Measurements from ENCODE around the gene ATG16L1. TPM values are rescaled to one million over a fixed set of nuclear protein-coding genes. Genes with fewer than 3 reads are reported as not detected.

ATG16L1 gene
- total and polyA plus RNA-seq, 5 donors, result 7.9 to 18.8 (median 17.7) TPM

DNA sequence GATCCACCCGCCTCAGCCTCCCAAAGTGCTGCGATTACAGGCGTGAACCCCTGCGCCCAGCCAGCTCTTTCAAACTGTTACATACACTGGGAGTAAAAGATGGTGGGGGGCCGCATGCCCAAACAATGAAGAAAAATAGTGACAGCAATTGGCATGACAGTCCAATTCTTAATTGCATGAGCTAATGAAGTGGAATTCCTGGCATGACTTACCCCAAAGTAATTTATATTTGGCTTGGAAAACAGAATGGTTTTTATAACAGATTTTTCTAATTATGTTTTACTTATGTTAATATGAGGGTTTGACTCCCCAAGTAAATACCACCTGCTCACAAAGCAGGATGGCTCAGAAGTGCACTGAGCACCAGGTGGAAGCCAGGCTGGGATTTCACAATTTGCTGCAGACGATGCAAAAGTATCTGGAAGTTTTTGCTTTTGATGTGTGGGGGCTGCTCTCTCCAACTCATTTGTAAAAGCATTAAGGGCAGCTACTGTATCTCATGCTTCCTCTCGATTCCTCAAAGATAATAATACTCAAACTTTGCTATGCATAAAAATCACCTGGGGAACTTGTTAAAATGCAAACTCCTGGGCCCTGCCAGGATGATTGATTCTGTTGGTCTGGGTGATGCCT, 24.0 kb upstream of the ATG16L1 start:
- H3K27ac ChIP-seq (ENCODE audit: low read length), result no peak overlapping the region
- DNase-seq (no peak), ATAC-seq (no peak)
- 79% methylated on average over 7 of the region's 7 CpGs for WGBS
- H3K9me3 ChIP-seq (ENCODE audit: control insufficient read depth, low read length), result no peaks in the 10 kb centered on the region
- no peaks in the 10 kb centered on the region for H3K4me1 ChIP-seq (ENCODE audit: control insufficient read depth, insufficient read depth, low read length)
- H3K27me3 ChIP-seq (ENCODE audit: control insufficient read depth, insufficient read depth), result no peaks in the 10 kb centered on the region
- intact Hi-C loops (cut with DNase I), result no loop called here
- no peak overlapping the region for H3K4me3 ChIP-seq (ENCODE audit: low read length)

DNA sequence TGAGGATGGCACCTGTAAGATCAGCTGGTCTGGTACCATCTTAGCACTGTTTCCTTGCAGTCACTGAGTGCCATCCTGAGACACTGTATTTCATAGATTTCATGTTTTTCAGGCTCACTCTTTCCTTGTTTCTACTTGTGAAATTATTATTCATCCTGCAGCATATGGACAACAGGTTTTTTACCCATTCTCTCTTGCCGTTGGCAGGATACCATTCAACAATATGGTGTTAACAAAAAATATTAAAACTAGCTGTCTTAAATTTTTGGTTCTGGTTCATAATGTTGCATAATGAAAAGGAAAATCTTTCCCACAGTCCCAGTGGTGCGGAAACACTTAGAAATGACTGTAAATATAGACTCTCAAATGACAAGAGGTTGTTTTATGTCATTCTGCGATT, 23.1 kb upstream of the ATG16L1 start:
- H3K4me3 ChIP-seq (ENCODE audit: low read length), result no peak overlapping the region
- ATAC-seq (no peak), DNase-seq (no peak)
- H3K27me3 ChIP-seq (ENCODE audit: control insufficient read depth, insufficient read depth), result no peaks in the 10 kb centered on the region
- intact Hi-C loops (cut with DNase I), result no loop called here
- no peaks in the 10 kb centered on the region for H3K4me1 ChIP-seq (ENCODE audit: control insufficient read depth, insufficient read depth, low read length)
- H3K9me3 ChIP-seq (ENCODE audit: control insufficient read depth, low read length), result no peaks in the 10 kb centered on the region
- WGBS, result 90% methylated on average over 3 of the region's 3 CpGs
- no peak overlapping the region for H3K27ac ChIP-seq (ENCODE audit: low read length)

GRCh38 chr2:233233618-233234230, 17.7 kb upstream of the ATG16L1 start:
- H3K27ac ChIP-seq (ENCODE audit: low read length), result no peak overlapping the region

GRCh38 chr2:233234264-233234663, 17.2 kb upstream of the ATG16L1 start:
- Histone ChIP-seq H3K4me3 (ENCODE audit: low read length) (no peak overlapping the region), H3K27ac (ENCODE audit: low read length) (no peak overlapping the region), H3K4me1 (ENCODE audit: control insufficient read depth, insufficient read depth, low read length) (no peaks in the 10 kb centered on the region), H3K27me3 (ENCODE audit: control insufficient read depth, insufficient read depth) (no peaks in the 10 kb centered on the region), H3K9me3 (ENCODE audit: control insufficient read depth, low read length) (no peaks in the 10 kb centered on the region)
- no peak for DNase-seq
- intact Hi-C loops (cut with DNase I), result no loop called here
- no peak for ATAC-seq
- WGBS, result 78% methylated on average over 2 of the region's 2 CpGs

More at GRCh38 chr2:233233618-233234230, 17.7 kb upstream of the ATG16L1 start:
- ATAC-seq (no peak), DNase-seq (no peak)
- no peaks in the 10 kb centered on the region for H3K4me1 ChIP-seq (ENCODE audit: control insufficient read depth, insufficient read depth, low read length)
- no peaks in the 10 kb centered on the region for H3K27me3 ChIP-seq (ENCODE audit: control insufficient read depth, insufficient read depth)
- WGBS, result 56% methylated on average over 4 of the region's 4 CpGs
- no peak overlapping the region for H3K4me3 ChIP-seq (ENCODE audit: low read length)
- intact Hi-C loops (cut with DNase I), result no loop called here
- H3K9me3 ChIP-seq (ENCODE audit: control insufficient read depth, low read length), result no peaks in the 10 kb centered on the region

- 75% methylated on average over 3 of the region's 3 CpGs for WGBS
- ATAC-seq (no peak), DNase-seq (no peak)
- intact Hi-C loops (cut with DNase I), result no loop called here
- Histone ChIP-seq H3K4me1 (ENCODE audit: control insufficient read depth, insufficient read depth, low read length) (no peaks in the 10 kb centered on the region), H3K27me3 (ENCODE audit: control insufficient read depth, insufficient read depth) (no peaks in the 10 kb centered on the region), H3K27ac (ENCODE audit: low read length) (no peak overlapping the region), H3K9me3 (ENCODE audit: control insufficient read depth, low read length) (no peaks in the 10 kb centered on the region), H3K4me3 (ENCODE audit: low read length) (no peak overlapping the region)
These were observed 16.5 kb upstream of the ATG16L1 start for GRCh38 chr2:233234996-233235395.

DNA sequence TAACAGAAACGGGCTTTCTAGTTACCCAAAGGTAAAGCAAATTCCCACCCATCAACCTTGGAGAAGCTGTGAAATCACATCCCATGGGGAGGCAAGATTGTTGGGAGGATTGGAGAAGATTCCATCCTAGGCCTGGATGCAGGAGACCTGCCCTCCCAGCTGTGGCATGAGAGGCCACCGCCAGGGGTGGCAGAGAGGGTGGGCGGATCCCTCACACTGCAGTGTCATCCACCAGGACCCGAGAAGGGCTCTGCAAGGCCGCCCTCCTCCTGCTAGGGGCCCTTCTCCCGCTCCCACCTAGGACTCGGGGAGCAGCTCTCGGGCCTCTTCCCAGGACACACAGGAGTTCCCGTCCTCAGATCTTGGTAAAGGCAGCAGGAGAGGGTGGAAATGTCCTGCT, 15.5 kb upstream of the ATG16L1 start:
- 71% methylated on average over 9 of the region's 9 CpGs for WGBS
- intact Hi-C loops (cut with DNase I), result no loop called here
- Histone ChIP-seq H3K27me3 (ENCODE audit: control insufficient read depth, insufficient read depth) (no peaks in the 10 kb centered on the region), H3K4me3 (ENCODE audit: low read length) (no peak overlapping the region), H3K4me1 (ENCODE audit: control insufficient read depth, insufficient read depth, low read length) (no peaks in the 10 kb centered on the region), H3K9me3 (ENCODE audit: control insufficient read depth, low read length) (no peaks in the 10 kb centered on the region), H3K27ac (ENCODE audit: low read length) (no peak overlapping the region)
- ATAC-seq, result no peak
- DNase-seq, result no peak

- WGBS, result 83% methylated on average over 7 of the region's 7 CpGs
- DNase-seq (no peak), ATAC-seq (no peak)
- H3K4me3 ChIP-seq (ENCODE audit: low read length), result no peak overlapping the region
- H3K4me1 ChIP-seq (ENCODE audit: control insufficient read depth, insufficient read depth, low read length), result no peaks in the 10 kb centered on the region
- H3K27me3 ChIP-seq (ENCODE audit: control insufficient read depth, insufficient read depth), result no peaks in the 10 kb centered on the region
- intact Hi-C loops (cut with DNase I), result no loop called here
- no peak overlapping the region for H3K27ac ChIP-seq (ENCODE audit: low read length)
- no peaks in the 10 kb centered on the region for H3K9me3 ChIP-seq (ENCODE audit: control insufficient read depth, low read length)
These were observed 14.5 kb upstream of the ATG16L1 start for GRCh38 chr2:233236820-233237589.

GRCh38 chr2:233240897-233241296, 10.6 kb upstream of the ATG16L1 start:
- H3K4me3 ChIP-seq (ENCODE audit: low read length), result no peak overlapping the region
- intact Hi-C loops (cut with DNase I), result no loop called here
- no peaks in the 10 kb centered on the region for H3K9me3 ChIP-seq (ENCODE audit: control insufficient read depth, low read length)
- H3K4me1 ChIP-seq (ENCODE audit: control insufficient read depth, insufficient read depth, low read length), result no peaks in the 10 kb centered on the region
- no peaks in the 10 kb centered on the region for H3K27me3 ChIP-seq (ENCODE audit: control insufficient read depth, insufficient read depth)
- WGBS, result 76% methylated on average over 2 of the region's 2 CpGs
- no peak for ATAC-seq
- DNase-seq, result no peak
- H3K27ac ChIP-seq (ENCODE audit: low read length), result no peak overlapping the region

DNA sequence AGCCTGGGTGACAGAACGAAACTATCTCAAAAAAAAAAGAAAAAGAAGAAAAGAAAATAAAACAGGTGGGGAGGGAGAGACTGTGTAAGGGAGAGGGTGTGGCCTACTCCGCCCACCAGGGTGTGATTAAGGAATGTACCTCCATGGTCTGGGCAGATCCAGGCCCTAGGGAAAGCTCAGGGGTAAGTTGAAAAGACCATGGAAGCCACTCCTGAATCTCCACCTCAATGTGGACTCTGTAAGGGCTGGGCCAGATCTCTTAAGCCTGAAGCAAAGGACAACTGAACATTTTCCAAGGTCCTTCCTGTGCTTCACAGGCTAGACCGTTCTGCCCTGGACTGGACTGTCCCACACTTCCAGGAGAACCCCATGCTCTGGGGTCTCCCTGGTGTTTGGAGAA, 9.7 kb upstream of the ATG16L1 start:
- ATAC-seq, result peak in 1 of 2 donors; percentile 38
- H3K27ac ChIP-seq (ENCODE audit: low read length), result no peak overlapping the region
- intact Hi-C loops (cut with DNase I), result no loop called here
- no peaks in the 10 kb centered on the region for H3K27me3 ChIP-seq (ENCODE audit: control insufficient read depth, insufficient read depth)
- WGBS, result 89% methylated on average over 3 of the region's 3 CpGs
- no peak overlapping the region for H3K4me3 ChIP-seq (ENCODE audit: low read length)
- no peaks in the 10 kb centered on the region for H3K9me3 ChIP-seq (ENCODE audit: control insufficient read depth, low read length)
- no peak for DNase-seq
- H3K4me1 ChIP-seq (ENCODE audit: control insufficient read depth, insufficient read depth, low read length), result no peaks in the 10 kb centered on the region

- WGBS, result 72% methylated on average over 14 of the region's 14 CpGs
- intact Hi-C loops (cut with DNase I), result no loop called here
- H3K4me3 ChIP-seq (ENCODE audit: low read length), result no peak overlapping the region
These were observed 9.1 kb upstream of the ATG16L1 start for GRCh38 chr2:233242231-233242927.

DNA sequence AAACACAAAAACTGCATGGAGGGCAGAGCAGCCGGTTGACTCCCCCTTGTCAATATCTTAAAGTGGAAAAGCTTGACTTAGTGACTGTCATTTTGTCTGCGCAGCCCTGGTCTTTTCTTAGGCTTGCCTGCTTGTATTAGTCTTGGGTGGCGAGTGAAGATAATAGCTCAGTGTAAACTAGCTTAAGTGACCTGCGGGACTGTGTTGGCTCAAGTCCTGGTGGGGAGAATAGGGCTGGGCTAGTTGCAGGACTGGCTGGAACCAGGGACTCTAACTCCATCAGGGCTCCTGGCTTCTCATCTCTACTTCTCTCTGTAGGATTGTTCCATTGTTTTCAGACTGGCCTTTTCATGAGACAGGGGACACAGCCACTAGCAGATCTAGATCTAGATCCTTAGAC, 8.1 kb upstream of the ATG16L1 start:
- no peak overlapping the region for H3K4me3 ChIP-seq (ENCODE audit: low read length)
- intact Hi-C loops (cut with DNase I), result no loop called here
- no peaks in the 10 kb centered on the region for H3K27me3 ChIP-seq (ENCODE audit: control insufficient read depth, insufficient read depth)
- no peaks in the 10 kb centered on the region for H3K4me1 ChIP-seq (ENCODE audit: control insufficient read depth, insufficient read depth, low read length)
- DNase-seq (no peak), ATAC-seq (no peak)
- 70% methylated on average over 4 of the region's 4 CpGs for WGBS
- no peaks in the 10 kb centered on the region for H3K9me3 ChIP-seq (ENCODE audit: control insufficient read depth, low read length)
- H3K27ac ChIP-seq (ENCODE audit: low read length), result no peak overlapping the region

More at GRCh38 chr2:233242231-233242927, 9.1 kb upstream of the ATG16L1 start:
- ATAC-seq (peak; percentile 69 to 72), DNase-seq (no peak)
- Histone ChIP-seq H3K27ac (ENCODE audit: low read length) (no peak overlapping the region), H3K9me3 (ENCODE audit: control insufficient read depth, low read length) (no peaks in the 10 kb centered on the region), H3K27me3 (ENCODE audit: control insufficient read depth, insufficient read depth) (no peaks in the 10 kb centered on the region), H3K4me1 (ENCODE audit: control insufficient read depth, insufficient read depth, low read length) (no peaks in the 10 kb centered on the region)

Data from right cardiac atrium (tissue), 5 donors.